HFF-Myc (cell line): ENCODE results near the gene TREM1.

Source experiments
- DNase-seq: peaks from one replicate; pipeline ENCODE4 v3.0.0-alpha.2; 2011; ENCODE audit warnings: low read depth; ENCODE audit errors: extremely low read depth
- H3K4me3 ChIP-seq: replicated peaks from 2 replicates; pipeline ENCODE4 v1.5.1; 2011; ENCODE audit warnings: low read depth, mild to moderate bottlenecking, control low read depth, low read length
- TF ChIP-seq, protein P1 (sequence below): IDR thresholded peaks from 2 replicates; pipeline ENCODE4 v1.5.1; 2012; ENCODE audit warnings: mild to moderate bottlenecking, low read depth, low read length, control low read depth; ENCODE audit errors: missing control alignments

Gene TREM1

DNA sequence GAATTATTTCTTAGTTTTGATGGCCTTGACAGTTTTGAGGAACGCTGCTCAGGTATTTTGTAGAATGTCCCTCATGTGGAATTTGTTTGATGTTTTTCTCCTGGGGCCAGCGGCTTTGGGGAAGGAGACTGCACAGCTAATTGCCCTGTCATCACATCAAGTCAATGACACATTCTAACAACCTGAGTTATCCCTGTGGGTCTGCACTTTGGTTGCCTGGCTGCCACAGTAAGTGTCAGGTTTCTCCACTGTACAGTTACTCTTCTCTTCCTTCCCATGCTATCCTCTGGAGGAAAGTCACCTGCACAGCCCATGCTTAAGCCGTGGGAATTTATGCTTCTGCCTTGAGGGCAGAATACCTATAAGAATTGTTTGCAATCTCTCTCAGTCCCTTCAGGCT is 59.7 kb downstream of the TREM1 start:
- TF ChIP-seq, protein P1, sequence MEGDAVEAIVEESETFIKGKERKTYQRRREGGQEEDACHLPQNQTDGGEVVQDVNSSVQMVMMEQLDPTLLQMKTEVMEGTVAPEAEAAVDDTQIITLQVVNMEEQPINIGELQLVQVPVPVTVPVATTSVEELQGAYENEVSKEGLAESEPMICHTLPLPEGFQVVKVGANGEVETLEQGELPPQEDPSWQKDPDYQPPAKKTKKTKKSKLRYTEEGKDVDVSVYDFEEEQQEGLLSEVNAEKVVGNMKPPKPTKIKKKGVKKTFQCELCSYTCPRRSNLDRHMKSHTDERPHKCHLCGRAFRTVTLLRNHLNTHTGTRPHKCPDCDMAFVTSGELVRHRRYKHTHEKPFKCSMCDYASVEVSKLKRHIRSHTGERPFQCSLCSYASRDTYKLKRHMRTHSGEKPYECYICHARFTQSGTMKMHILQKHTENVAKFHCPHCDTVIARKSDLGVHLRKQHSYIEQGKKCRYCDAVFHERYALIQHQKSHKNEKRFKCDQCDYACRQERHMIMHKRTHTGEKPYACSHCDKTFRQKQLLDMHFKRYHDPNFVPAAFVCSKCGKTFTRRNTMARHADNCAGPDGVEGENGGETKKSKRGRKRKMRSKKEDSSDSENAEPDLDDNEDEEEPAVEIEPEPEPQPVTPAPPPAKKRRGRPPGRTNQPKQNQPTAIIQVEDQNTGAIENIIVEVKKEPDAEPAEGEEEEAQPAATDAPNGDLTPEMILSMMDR, result no peak
- H3K4me3 ChIP-seq, result no peak overlapping the region
- no peak for DNase-seq

DNA sequence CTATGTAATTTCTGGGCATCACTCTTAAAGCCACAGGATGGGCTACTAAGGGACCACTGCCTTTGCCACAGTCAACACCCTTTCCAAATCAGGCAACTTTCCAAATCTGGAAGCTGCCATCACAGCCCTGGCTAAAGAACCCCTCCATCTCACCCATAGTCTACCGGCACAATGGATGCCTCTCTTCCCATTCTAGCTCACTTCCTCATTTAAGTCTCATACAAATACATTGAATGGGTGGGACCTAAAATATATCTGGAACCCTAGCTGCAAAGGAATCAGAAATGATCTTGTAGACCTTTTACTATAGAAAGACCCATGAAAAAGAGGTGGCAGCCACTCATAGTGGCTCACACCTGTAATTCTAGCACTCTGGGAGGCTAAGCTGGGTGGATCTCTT is 61.7 kb downstream of the TREM1 start:
- TF ChIP-seq, protein P1, result no peak
- H3K4me3 ChIP-seq, result no peak overlapping the region
- no peak for DNase-seq
